Right lobe of liver (tissue), 4 donors: ENCODE results near the gene AMIGO1.

Source experiments
- CTCF ChIP-seq, 4 donors: fragments of 200-600 bp in 3 of 4; fragments of 450-650 bp in 1 of 4; IDR thresholded peaks; one replicate each; pipeline versions ENCODE4 v1.5.1 to v1.8.0; 2016 to 2022; ENCODE audit warnings: antibody characterized with exemption in 4 of 4, mild to moderate bottlenecking in 2 of 4
- POLR2A ChIP-seq: fragments of 450-650 bp; IDR thresholded peaks from one replicate; pipeline ENCODE4 v1.6.1; 2017; ENCODE audit warnings: antibody characterized with exemption, mild to moderate bottlenecking
- donor health status: DM: no; HTN: no; CAD: no.
- donor health status: DM: no; HTN: no; CAD: no.
- donor health status: DM: no; HTN: yes; CAD: no.

GRCh38 chr1:109468903-109469302 is 40.6 kb downstream of the AMIGO1 start:
- TF ChIP-seq CTCF (IDR thresholded peaks at IDR 0.05) (no peak), POLR2A (no peak)
